Measurements from ENCODE around the gene MAP4.

DNA sequence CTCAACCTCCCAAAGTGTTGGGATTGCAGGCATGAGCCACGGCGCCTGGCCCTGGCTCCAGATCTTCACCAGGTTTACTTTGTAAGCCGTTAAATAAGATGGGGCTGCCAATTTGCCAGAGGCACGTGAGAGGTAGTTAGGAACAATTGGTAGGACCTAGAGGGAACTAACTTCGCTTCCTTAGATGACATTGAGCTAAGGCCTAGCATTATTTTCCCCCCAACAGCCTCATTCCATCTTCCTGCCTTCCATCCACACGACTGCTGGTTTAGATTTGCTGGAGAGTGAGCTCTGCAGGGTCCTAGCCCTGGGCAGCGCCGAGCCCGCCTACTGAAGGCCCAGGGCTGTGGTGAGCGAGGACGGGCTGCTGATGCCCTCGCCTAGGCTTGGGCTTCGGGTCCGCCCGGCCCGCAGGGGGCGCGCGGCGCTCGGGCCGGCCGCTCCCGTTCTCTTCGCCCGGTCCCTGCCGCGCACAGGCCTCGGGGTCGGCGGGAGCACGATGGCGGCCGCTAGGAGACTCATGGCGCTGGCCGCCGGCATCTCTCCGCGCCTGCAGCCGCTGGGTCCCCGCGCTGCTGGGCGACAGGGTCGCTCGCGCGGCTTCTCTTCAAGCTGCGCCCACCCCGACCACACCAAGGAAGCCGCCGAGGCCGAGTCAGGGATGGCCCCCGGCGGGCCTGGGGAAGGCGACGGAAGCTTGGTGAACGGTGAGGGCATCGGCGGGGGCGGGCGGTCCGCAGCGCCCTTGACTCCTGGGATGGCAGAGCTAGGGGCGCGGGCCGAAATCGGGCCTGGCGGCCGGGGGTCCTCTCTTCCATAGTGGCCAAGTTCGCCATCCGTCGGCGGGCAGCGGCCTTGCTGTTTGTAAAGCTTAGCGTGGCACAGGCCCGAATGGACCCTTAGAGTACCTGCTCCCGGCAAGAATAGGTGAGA, 191.4 kb downstream of the MAP4 start:
- TF ChIP-seq, protein P1, sequence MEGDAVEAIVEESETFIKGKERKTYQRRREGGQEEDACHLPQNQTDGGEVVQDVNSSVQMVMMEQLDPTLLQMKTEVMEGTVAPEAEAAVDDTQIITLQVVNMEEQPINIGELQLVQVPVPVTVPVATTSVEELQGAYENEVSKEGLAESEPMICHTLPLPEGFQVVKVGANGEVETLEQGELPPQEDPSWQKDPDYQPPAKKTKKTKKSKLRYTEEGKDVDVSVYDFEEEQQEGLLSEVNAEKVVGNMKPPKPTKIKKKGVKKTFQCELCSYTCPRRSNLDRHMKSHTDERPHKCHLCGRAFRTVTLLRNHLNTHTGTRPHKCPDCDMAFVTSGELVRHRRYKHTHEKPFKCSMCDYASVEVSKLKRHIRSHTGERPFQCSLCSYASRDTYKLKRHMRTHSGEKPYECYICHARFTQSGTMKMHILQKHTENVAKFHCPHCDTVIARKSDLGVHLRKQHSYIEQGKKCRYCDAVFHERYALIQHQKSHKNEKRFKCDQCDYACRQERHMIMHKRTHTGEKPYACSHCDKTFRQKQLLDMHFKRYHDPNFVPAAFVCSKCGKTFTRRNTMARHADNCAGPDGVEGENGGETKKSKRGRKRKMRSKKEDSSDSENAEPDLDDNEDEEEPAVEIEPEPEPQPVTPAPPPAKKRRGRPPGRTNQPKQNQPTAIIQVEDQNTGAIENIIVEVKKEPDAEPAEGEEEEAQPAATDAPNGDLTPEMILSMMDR (IDR thresholded peaks at IDR 0.05; ENCODE audit: low read depth, low read length, poor library complexity, severe bottlenecking): peak; percentile 91
- TF ChIP-seq EZH2phosphoT487 (IDR thresholded peaks at IDR 0.05; ENCODE audit: borderline replicate concordance, low read length): no peak
